ENCODE results near the gene CIAO3. TPM values are rescaled to one million over a fixed set of nuclear protein-coding genes. Genes with fewer than 3 reads are reported as not detected.

CIAO3 gene
- total RNA-seq, 1 experiment from 2014 or later: 32.8 TPM

GRCh38 chr16:759110-759910 lies 18.5 kb upstream of the CIAO3 start:
- H3K4me3 ChIP-seq (replicated peaks in 1 of 2; ENCODE audit: low read depth in 1 of 2, low read length in 2 of 2): no peak overlapping the region
- POLR2A ChIA-PET: interaction anchor here (0.7 kb wide), 2 partner anchors 33 to 58 kb away, joined by 3 to 4 read pairs; partner anchors contain the start of gene CCDC78
- TF ChIP-seq FOSL1 (IDR thresholded peaks at IDR 0.05; ENCODE audit: low read depth): no peak
- TF ChIP-seq SRF (IDR thresholded peaks at IDR 0.05; ENCODE audit: low read depth): no peak
- TF ChIP-seq MAX (IDR thresholded peaks at IDR 0.05): no peak
- no peak for TF ChIP-seq REST (IDR thresholded peaks at IDR 0.05; ENCODE audit: low read depth)
- TF ChIP-seq EZH2 (IDR thresholded peaks at IDR 0.05): no peak
- TF ChIP-seq JUND (IDR thresholded peaks at IDR 0.05): no peak
- no peak for TF ChIP-seq YY1 (IDR thresholded peaks at IDR 0.05; ENCODE audit: extremely low read depth, insufficient replicate concordance, low read depth, low read length)
- no peak for TF ChIP-seq CBX3 (IDR thresholded peaks at IDR 0.05; ENCODE audit: low read depth)
- no peak for TF ChIP-seq ATF3 (IDR thresholded peaks at IDR 0.05)
- TF ChIP-seq ZBTB33 (IDR thresholded peaks at IDR 0.05; ENCODE audit: extremely low read depth, insufficient replicate concordance, low read length): no peak
- no peak for TF ChIP-seq EGR1 (IDR thresholded peaks at IDR 0.05; ENCODE audit: low read depth)
- no peak for TF ChIP-seq EZH2phosphoT487 (IDR thresholded peaks at IDR 0.05; ENCODE audit: borderline replicate concordance)
- TF ChIP-seq SIN3A (IDR thresholded peaks at IDR 0.05; ENCODE audit: low read depth): no peak
- TF ChIP-seq RAD21 (IDR thresholded peaks at IDR 0.05; ENCODE audit: low read depth): no peak
- TF ChIP-seq CEBPB (IDR thresholded peaks at IDR 0.05; ENCODE audit: low read depth): no peak
- TF ChIP-seq SP1 (IDR thresholded peaks at IDR 0.05; ENCODE audit: low read depth): no peak
- TF ChIP-seq ELF1 (IDR thresholded peaks at IDR 0.05; ENCODE audit: borderline replicate concordance, low read depth): no peak
- no peak for TF ChIP-seq ZFX (IDR thresholded peaks at IDR 0.05)
- no peak for TF ChIP-seq ZNF274 (IDR thresholded peaks at IDR 0.05; ENCODE audit: low read depth, low read length)
- no peak for TF ChIP-seq CTCF (IDR thresholded peaks at IDR 0.05 in 2 of 3, conservative IDR thresholded peaks at IDR 0.05 in 1 of 3; ENCODE audit: borderline replicate concordance in 1 of 3, insufficient read depth in 1 of 3, low read depth in 2 of 3, low read length in 2 of 3)
- no peak overlapping the region for H2AFZ ChIP-seq (ENCODE audit: low read depth, low read length, poor library complexity, severe bottlenecking)
- H3K27ac ChIP-seq (ENCODE audit: low read depth, low read length): peak overlapping the region; percentile 97
- H3K79me2 ChIP-seq (ENCODE audit: insufficient read depth, low read length): peaks cover 26% of the 10 kb centered on the region
- H3K9me2 ChIP-seq (ENCODE audit: insufficient read depth): no peaks in the 10 kb centered on the region
- no peaks in the 10 kb centered on the region for H4K20me1 ChIP-seq (ENCODE audit: insufficient read depth)
- peak overlapping the region; percentile 99 for H3K4me2 ChIP-seq (ENCODE audit: low read length)
- TSS peak; percentile 66 for BruUV-seq (replicated peaks)
- peak overlapping the region; percentile 95; the same call in 1 of the 2 replicates for H3K9ac ChIP-seq (ENCODE audit: low read length)
- intact Hi-C loops (cut with micrococcal nuclease): no loop called here
- H3K9me3 ChIP-seq (ENCODE audit: control insufficient read depth in 1 of 2, insufficient read depth in 1 of 2, low read depth in 1 of 2, low read length in 2 of 2): peaks cover 0 to 7% of the 10 kb centered on the region in 2 experiments; a peak in 1 of 4 replicates
- no peaks in the 10 kb centered on the region; a peak in 1 of 4 replicates for H3K36me3 ChIP-seq (ENCODE audit: control insufficient read depth in 1 of 2, insufficient read depth in 2 of 2, low read length in 2 of 2)
- H3K4me1 ChIP-seq (ENCODE audit: control insufficient read depth in 1 of 2, insufficient read depth in 2 of 2, low read length in 2 of 2): peaks cover 40 to 55% of the 10 kb centered on the region in 2 experiments
- ATAC-seq (no peak), DNase-seq (ENCODE audit: low read depth, low spot score) (no peak)
- RAD21 ChIA-PET (ENCODE audit: low non-redundant PET in 1 of 2, low total read pairs in 2 of 2, uncharacterized antibody in 2 of 2, unreplicated experiment in 2 of 2): no interaction called here
- CTCF ChIA-PET: interaction anchor here (2.9 kb wide), 1 partner anchor 39 kb away, joined by 11 read pairs; the partner anchor contains the start of gene ANTKMT
- no peaks in the 10 kb centered on the region for H3K27me3 ChIP-seq (ENCODE audit: insufficient read depth, low read length)
